T-helper 2 cell (primary cell): ENCODE data around the gene LGSN.
"Not testable (repeated sequence)": the region's sequence is repeated elsewhere in the genome, so short reads cannot be mapped to it uniquely, and the experiment has no call there.

Source experiments
- DNase-seq, 5 experiments: peaks; one replicate each; pipeline versions ENCODE4 v3.0.0 to v3.0.0-alpha.2; 2012 to 2022

The LGSN gene

DNA sequence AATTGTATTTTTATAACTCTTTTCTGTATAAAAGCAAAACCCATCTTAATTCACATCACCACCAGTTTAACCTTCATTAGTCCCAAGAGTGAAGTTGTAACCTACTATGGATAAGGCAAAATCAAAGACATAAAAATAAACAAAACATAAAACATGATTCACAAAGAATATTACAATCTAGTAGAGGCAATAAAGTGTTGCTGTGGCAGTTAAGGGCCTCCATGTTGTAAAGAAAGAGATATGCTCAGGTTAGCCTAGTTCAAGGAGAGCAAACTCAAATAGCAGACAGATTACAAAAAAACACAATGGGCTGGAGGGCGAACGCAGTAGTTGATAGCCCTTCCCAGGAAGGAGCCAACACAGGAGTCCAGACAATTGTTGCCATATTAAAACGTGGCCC is 13.4 kb downstream of the LGSN start:
- no peak for DNase-seq

DNA sequence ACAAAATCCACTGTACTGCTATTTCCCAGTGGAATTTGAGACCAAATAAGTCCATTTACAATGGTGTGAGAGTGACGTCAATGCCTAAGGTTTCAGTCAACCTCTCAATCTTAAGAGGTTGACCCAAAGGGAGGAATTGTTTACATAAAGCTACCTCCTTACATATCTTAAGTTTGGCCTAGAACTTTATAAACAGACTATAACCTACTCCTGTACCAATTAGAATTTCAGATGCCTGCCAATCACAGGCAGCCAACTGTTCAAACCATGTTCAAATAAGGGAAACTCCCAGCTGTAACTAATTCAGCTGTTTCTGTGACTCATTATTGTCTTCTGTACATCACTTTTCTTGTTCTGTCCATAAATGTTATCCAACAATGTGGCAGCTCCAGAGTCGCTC is 14.5 kb downstream of the LGSN start:
- DNase-seq: no peak

DNA sequence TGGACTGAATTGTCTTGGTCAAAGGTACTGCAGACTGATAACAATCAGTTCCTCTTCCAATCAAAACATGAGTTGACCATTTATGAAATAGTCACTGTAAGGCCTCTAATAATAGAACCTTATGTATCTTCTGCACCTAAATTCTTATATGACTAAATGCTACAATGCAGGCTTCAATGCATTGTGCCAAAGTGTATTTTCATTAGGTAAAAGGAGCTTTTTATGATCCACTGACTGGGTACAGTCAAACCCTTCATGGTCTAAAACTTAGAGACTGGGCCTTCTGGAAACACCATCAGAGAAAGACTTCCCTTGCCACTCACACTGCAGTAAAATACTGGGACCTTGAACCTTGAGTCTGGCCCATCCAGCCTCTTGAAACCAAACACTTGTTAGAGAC is 16.3 kb downstream of the LGSN start:
- DNase-seq: no peak

GRCh38 chr6:63299667-63300066 is 20.1 kb downstream of the LGSN start:
- DNase-seq: no peak

- DNase-seq: no peak
Measured at GRCh38 chr6:63295553-63296194, 24.1 kb downstream of the LGSN start.

- no peak for DNase-seq
Measured at GRCh38 chr6:63290492-63291058, 29.2 kb downstream of the LGSN start.

GRCh38 chr6:63289269-63289872 is 30.4 kb downstream of the LGSN start:
- no peak for DNase-seq

DNA sequence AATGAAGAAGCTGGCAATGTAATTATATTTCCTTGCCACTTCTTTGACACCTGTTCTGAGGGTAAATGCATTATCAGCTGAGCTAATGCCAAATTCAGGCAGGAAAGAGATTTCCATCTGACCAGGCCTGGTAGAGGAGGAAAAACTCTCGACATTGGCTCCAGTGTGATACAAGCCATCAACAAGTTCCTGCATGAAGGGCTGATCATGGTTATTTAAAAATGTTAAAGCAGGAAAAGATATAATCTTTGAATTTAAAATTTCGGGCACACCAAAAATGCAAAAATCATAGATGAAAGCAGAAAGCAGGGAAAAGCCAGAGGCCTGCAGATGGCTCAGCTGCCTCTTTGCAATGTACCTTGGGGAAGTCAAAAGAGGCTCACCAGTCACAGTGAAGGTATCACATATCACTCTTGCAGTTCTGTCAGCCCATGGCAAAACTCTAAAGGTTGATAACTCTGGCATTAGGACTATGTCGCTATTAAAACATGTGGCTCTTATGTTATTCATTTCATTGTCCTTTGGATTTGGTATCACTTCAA is 39.1 kb downstream of the LGSN start:
- no peak for DNase-seq

GRCh38 chr6:63278916-63279315 is 40.9 kb downstream of the LGSN start:
- no peak for DNase-seq

DNA sequence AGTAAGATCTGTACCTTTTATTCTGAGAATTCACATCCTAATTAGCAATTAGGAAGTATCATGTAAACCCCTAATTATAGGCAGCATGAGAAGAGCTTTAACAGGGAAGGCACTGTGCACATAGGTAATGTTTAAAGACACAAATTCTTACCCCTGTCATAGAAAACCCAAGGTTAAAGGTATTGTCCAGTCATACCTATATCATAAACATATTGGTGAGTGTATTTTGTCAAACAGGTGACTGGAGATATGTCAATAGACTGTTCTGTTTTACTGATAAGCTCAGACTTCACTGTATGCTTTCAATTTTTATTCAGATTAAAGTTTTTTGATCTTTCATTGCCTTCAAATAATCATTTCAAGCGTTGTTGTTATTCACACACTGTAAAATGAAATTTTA is 43.8 kb downstream of the LGSN start:
- DNase-seq: no peak

- not testable (repeated sequence) for DNase-seq
Measured at GRCh38 chr6:63274795-63275430, 44.9 kb downstream of the LGSN start.

DNA sequence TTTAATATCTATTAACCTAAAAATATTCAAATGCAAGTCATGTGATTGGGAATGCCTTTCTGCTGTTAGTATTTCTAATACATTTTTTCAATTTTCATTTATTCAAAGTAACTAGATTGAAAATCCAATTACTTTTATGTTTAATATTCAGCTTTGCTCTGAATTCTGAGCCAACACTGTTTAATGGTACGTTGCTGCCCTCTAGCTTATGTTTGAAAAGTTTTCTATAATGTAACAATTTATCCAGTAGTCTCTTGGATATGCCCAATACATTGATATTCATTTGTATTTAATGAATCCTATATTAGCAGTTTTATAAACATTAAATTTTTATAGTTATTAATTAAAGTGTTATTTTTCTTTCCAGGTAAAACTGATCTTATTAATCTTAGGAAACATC is 47.4 kb downstream of the LGSN start:
- peak in 1 of 5 experiments; percentile 23 for DNase-seq

GRCh38 chr6:63269470-63269869 is 50.3 kb downstream of the LGSN start:
- no peak for DNase-seq

- no peak for DNase-seq
Measured at GRCh38 chr6:63268574-63268973, 51.2 kb downstream of the LGSN start.

GRCh38 chr6:63267828-63268227 is 52.0 kb downstream of the LGSN start:
- DNase-seq: no peak

DNA sequence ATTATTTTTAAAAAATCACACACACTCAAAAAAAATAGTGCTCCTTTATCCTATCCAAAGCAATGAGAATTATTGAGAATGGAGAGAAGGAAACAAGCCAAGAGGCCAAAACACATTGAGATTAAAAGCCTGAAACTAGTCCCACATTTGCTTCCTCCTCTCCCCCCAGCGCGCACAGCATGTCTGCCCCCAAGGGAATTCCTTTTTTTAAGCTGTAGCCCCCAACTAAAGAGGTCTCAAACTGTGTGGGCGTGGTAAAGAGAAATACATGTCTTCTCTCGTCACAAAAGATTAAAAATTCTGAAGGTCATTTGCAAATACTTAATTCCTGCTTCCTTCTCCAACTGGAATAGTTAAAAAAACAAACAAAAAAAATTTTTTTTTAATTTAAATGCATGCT is 52.7 kb downstream of the LGSN start:
- DNase-seq: no peak

DNA sequence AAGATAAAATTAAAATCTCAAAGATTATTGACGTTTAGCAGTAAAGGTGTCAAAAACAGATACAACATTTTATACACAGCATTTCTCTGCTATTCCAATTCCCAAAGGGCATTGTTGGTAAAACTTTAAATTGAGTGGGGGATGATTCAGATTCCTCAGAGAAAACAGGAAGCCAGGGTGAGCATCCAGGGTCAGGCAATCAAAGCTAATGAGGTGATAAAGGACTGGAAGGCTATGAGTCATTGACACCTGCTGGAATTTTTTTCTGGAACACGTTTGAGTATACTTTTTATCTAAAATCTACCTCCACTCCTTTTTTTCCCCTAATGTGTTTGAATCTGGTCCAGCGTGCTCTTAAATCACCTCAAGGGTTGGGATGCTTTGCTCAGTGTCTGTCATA is 56.3 kb downstream of the LGSN start:
- no peak for DNase-seq

GRCh38 chr6:63261820-63262219 is 58.0 kb downstream of the LGSN start:
- no peak for DNase-seq

DNA sequence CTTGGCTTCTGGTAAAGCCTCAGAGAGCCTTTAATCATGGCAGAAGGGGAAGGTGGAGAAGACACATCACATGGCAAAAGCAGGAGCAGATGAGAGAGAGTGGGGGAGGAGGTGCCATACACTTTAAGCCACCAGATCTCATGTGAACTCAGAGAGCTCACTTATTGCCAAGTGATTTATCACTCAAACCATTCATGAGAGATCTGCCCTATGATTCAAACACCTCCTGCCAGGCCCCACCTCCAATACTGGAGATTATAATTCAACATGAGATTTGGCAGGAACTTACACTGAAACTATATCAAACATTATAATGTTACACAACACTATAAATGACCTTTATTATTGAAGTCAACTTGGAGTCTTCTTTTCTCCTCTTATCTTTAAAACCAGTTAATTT is 60.6 kb downstream of the LGSN start:
- DNase-seq: no peak

DNA sequence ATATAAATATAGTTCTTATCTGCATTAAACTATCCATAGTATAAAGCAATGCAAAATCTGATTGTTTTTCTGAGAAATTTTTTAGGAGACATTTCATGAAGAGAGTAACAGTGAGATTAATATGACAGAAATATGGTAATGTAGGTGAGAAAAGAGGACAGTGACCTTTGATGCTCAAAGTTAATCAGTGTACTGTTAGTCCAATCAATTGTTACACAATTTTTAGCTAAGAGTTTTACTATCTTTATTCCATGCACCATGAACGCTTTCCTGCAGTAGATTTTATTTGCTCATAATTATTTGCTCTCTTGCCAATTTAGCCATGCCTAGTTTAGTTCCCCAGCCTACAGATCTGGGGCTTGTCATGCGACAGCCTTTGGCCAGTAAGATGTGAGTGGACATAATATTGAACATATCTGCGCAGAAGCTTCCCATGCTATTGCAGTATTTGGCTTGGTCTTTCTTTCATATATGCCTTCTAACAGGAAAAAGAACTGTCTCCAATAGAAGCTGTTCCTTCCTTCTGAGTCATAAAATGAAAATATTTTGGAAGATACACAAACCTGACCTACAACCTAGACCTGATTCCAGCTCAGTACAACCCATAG is 69.8 kb downstream of the LGSN start:
- DNase-seq: no peak

DNA sequence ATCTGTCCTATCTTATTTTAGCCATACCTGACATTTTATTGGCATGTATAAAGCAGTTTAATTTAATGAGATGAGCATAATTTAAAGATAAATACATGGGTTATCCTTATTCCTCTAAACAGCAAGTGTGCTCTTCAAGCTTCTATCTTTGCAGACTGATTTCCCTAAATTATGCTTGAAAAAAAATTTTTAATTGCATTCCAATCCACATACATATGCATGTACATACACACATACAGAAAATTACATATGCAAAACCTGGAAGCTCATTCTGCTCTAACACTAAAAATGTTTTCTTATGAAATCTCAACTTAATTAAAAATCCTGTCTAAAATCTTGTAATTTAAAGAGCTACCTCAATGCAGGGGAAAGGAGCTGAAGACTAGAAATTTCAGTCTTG is 73.2 kb downstream of the LGSN start:
- DNase-seq: no peak

- no peak for DNase-seq
Measured at GRCh38 chr6:63245909-63246308, 73.9 kb downstream of the LGSN start.

DNA sequence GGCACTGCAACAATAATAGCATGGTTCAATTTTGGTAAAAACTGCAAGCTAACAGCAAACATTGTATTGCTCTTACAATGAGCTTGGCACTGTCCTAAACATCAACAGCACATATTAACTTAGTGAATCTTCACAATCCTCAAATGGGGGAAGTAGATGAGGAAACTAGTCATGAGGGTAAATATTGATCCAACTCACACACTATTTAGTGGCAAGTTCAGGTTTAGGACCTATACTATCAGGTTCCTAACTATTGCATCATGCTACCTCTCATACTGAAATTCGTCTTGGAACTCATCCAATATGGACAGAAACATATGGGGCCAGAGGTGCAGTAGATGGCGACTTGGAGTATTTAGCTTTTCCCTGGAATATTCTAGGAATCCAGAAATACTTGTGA is 74.4 kb downstream of the LGSN start:
- DNase-seq: no peak
